GM19324 (cell line): ENCODE results near the gene KIF26A.

Experiments used
- ATAC-seq: cut with Tn5 transposase; IDR thresholded peaks from one replicate; pipeline ENCODE4 v1.9.1; 2021; ENCODE audit warnings: mild to moderate bottlenecking, moderate library complexity; ENCODE audit not compliant: unreplicated experiment, low FRiP score

KIF26A gene

GRCh38 chr14:104187931-104188726 lies 49.7 kb downstream of the KIF26A start:
- ATAC-seq, result no peak

- no peak for ATAC-seq
Measured at GRCh38 chr14:104188727-104189400, 50.5 kb downstream of the KIF26A start.

- ATAC-seq, result no peak
Measured at GRCh38 chr14:104189629-104190335, 51.4 kb downstream of the KIF26A start.

- no peak for ATAC-seq
Measured at GRCh38 chr14:104190396-104191000, 52.1 kb downstream of the KIF26A start.

GRCh38 chr14:104191409-104191997 lies 53.1 kb downstream of the KIF26A start:
- no peak for ATAC-seq

GRCh38 chr14:104192146-104192882 lies 53.9 kb downstream of the KIF26A start:
- ATAC-seq, result no peak

- ATAC-seq, result no peak
Measured at GRCh38 chr14:104192883-104193245, 54.5 kb downstream of the KIF26A start.

GRCh38 chr14:104194016-104194415 lies 55.6 kb downstream of the KIF26A start:
- no peak for ATAC-seq

GRCh38 chr14:104194716-104195115 lies 56.3 kb downstream of the KIF26A start:
- ATAC-seq, result no peak

- ATAC-seq, result no peak
Measured at GRCh38 chr14:104195361-104195760, 57.0 kb downstream of the KIF26A start.

- no peak for ATAC-seq
Measured at GRCh38 chr14:104195878-104196277, 57.5 kb downstream of the KIF26A start.

GRCh38 chr14:104196461-104197140 lies 58.2 kb downstream of the KIF26A start:
- ATAC-seq, result no peak

GRCh38 chr14:104197449-104198247 lies 59.3 kb downstream of the KIF26A start:
- no peak for ATAC-seq

GRCh38 chr14:104199266-104199895 lies 61.0 kb downstream of the KIF26A start:
- no peak for ATAC-seq

GRCh38 chr14:104200106-104200505 lies 61.7 kb downstream of the KIF26A start:
- ATAC-seq, result no peak

GRCh38 chr14:104200591-104200990 lies 62.2 kb downstream of the KIF26A start:
- ATAC-seq, result no peak

GRCh38 chr14:104201063-104201462 lies 62.7 kb downstream of the KIF26A start:
- ATAC-seq, result no peak

GRCh38 chr14:104201496-104201895 lies 63.1 kb downstream of the KIF26A start:
- ATAC-seq, result no peak
